Adrenal gland (tissue), 12 donors: Measurements from ENCODE around the gene SEC61A2. TPM values are rescaled to one million over a fixed set of nuclear protein-coding genes. Genes with fewer than 3 reads are reported as not detected.

Experiments used
- DNase-seq, 7 donors: peaks; one replicate each; pipeline ENCODE4 v3.0.0-alpha.2; 2019 to 2020
- H3K27ac ChIP-seq, 5 donors: fragments of 200-600 bp; sonication (generic) in 4 of 5; 1 replicate in 3 of 5; 2 replicates in 2 of 5; pipeline versions ENCODE4 v1.5.1 to v1.8.0; 2016 to 2020; ENCODE audit warnings: mild to moderate bottlenecking in 1 of 5
- H3K27me3 ChIP-seq: fragments of 200-600 bp; 2 replicates; pipeline ENCODE4 v1.8.0; 2021
- H3K36me3 ChIP-seq, 2 donors: fragments of 200-600 bp; replicated peaks in 1 of 2; 1 replicate in 1 of 2; 2 replicates in 1 of 2; pipeline versions ENCODE4 v1.5.1 to v1.8.0; 2018 to 2022
- H3K4me1 ChIP-seq, 2 donors: fragments of 200-600 bp; replicated peaks in 1 of 2; 1 replicate in 1 of 2; 2 replicates in 1 of 2; pipeline versions ENCODE4 v1.5.1 to v1.8.0; 2018 to 2021
- H3K4me3 ChIP-seq, 4 donors: fragments of 200-600 bp; sonication (generic) in 3 of 4; one replicate each; pipeline ENCODE4 v1.5.1; 2016 to 2018
- H3K9me3 ChIP-seq, 3 donors: fragments of 200-600 bp; sonication (generic) in 1 of 3; replicated peaks in 1 of 3; 1 replicate in 2 of 3; 2 replicates in 1 of 3; pipeline versions ENCODE4 v1.5.1 to v1.8.0; 2016 to 2021
- CTCF ChIP-seq, 6 experiments: fragments of 450-650 bp in 4 of 6; fragments of 200-600 bp in 2 of 6; sonication (generic) in 1 of 6; IDR thresholded peaks; 1 replicate in 5 of 6; 2 replicates in 1 of 6; pipeline versions ENCODE4 v1.5.1 to v1.8.0; 2016 to 2021; ENCODE audit warnings: antibody characterized with exemption in 6 of 6, mild to moderate bottlenecking in 2 of 6, moderate library complexity in 1 of 6
- POLR2A ChIP-seq, 2 donors: fragments of 450-650 bp; IDR thresholded peaks; one replicate each; pipeline ENCODE4 v1.6.1; 2017; ENCODE audit warnings: antibody characterized with exemption in 2 of 2, mild to moderate bottlenecking in 2 of 2, moderate library complexity in 1 of 2
- WGBS, 4 donors: extraction: QIAGEN DNeasy Blood & Tissue Kit in 2 of 4; methylation state at CpG; one replicate each; pipeline versions ENCODE4 v1.1.5 to v1.1.7; 2013 to 2017; 5-methylcytosine and 5-hydroxymethylcytosine counted together
- intact Hi-C, 2 donors: fragments of 100-400 bp; cut with DNase I; formaldehyde crosslinking; loops; one replicate each; pipeline versions ENCODE4 v1.14.1 to v1.15.0; 2022 to 2023
- polyA plus RNA-seq, 3 donors: library from polyadenylated mRNA; stranded (reverse); fragments of 200-250 nt in 2 of 3; fragments of 350-450 nt in 1 of 3; fragmentation: Illumina TruSeq in 1 of 3; extraction: RNeasy Lipid Tissue Mini Kit (QIAGEN cat#74804) in 1 of 3; gene quantifications; one replicate each; pipeline ENCODE4 v1.2.3, GENCODE V29; 2013 to 2014
- total RNA-seq, 9 donors: library from RNA; depleted of rRNA in 4 of 9; stranded (reverse); fragments of >200 nt in 4 of 9; fragments of 120-200 nt in 1 of 9; fragmentation: NEBNext Ultra II Directional in 1 of 9; extraction: Animal tissue kit (Norgen Biotek cat#: 25700) in 1 of 9; gene quantifications; one replicate each; pipeline versions ENCODE4 v1.1.0 to v1.2.4, GENCODE V29; 2013 to 2023
- donor health status: healthy with polysubstance abuse.
- donor health status: Bipolar disorder and iron deficiency.
- donor health status: DM: yes; HTN: yes; CAD: no.
- donor health status: DM: no; HTN: no; CAD: no.
- donor health status: DM: no; HTN: no; CAD: no.
- donor health status: DM: yes; HTN: yes; CAD: no.

The SEC61A2 gene
- total and polyA plus RNA-seq, 12 donors: 1.3 to 8.4 (median 5.5) TPM

- Histone ChIP-seq H3K27me3 (no peaks in the 10 kb centered on the region), H3K4me1 (peaks cover 9 to 22% of the 10 kb centered on the region in 2 donors), H3K9me3 (no peaks in the 10 kb centered on the region), H3K27ac (no peak overlapping the region), H3K36me3 (no peaks in the 10 kb centered on the region), H3K4me3 (no peak overlapping the region)
- TF ChIP-seq CTCF (IDR thresholded peaks at IDR 0.05) (no peak), POLR2A (IDR thresholded peaks at IDR 0.05) (no peak)
- no peak for DNase-seq
- WGBS, 4 donors: 54 to 76% (median 61%) methylated on average over 3 of the region's 3 CpGs
- intact Hi-C loops: no loop called here
Observed at GRCh38 chr10:12191715-12192114, 62.2 kb downstream of the SEC61A2 start.

GRCh38 chr10:12193193-12193592 lies 63.7 kb downstream of the SEC61A2 start:
- H3K27me3 ChIP-seq: no peaks in the 10 kb centered on the region

GRCh38 chr10:12194752-12195271 lies 65.3 kb downstream of the SEC61A2 start:
- TF ChIP-seq POLR2A (IDR thresholded peaks at IDR 0.05) (no peak), CTCF (IDR thresholded peaks at IDR 0.05) (no peak)
- 3 to 7% (median 4%) methylated on average over 27 of the region's 27 CpGs for WGBS, 4 donors
- peak overlapping the region; percentile 44 to 97 (median 84) for H3K4me3 ChIP-seq
- intact Hi-C loops: no loop called here
- no peaks in the 10 kb centered on the region for H3K36me3 ChIP-seq
- H3K4me1 ChIP-seq: peaks cover 14 to 39% of the 10 kb centered on the region in 2 donors
- no peaks in the 10 kb centered on the region for H3K9me3 ChIP-seq
- DNase-seq: peak; percentile 26 to 72 (median 52)
- H3K27ac ChIP-seq: peak overlapping the region; percentile 78 to 94 (median 87)
- H3K27me3 ChIP-seq: no peaks in the 10 kb centered on the region

More at GRCh38 chr10:12193193-12193592, 63.7 kb downstream of the SEC61A2 start:
- no peak overlapping the region for H3K4me3 ChIP-seq
- TF ChIP-seq CTCF (IDR thresholded peaks at IDR 0.05): no peak
- TF ChIP-seq POLR2A (IDR thresholded peaks at IDR 0.05): no peak
- intact Hi-C loops: no loop called here
- 87 to 92% (median 90%) methylated on average over 5 of the region's 5 CpGs for WGBS, 4 donors
- no peaks in the 10 kb centered on the region for H3K9me3 ChIP-seq
- no peak for DNase-seq
- H3K4me1 ChIP-seq: peaks cover 14 to 36% of the 10 kb centered on the region in 2 donors
- H3K36me3 ChIP-seq: no peaks in the 10 kb centered on the region
- H3K27ac ChIP-seq: no peak overlapping the region

- TF ChIP-seq POLR2A (IDR thresholded peaks at IDR 0.05) (no peak), CTCF (IDR thresholded peaks at IDR 0.05) (no peak)
- no peak for DNase-seq
- H3K27me3 ChIP-seq: no peaks in the 10 kb centered on the region
- intact Hi-C loops: no loop called here
- peaks cover 0 to under 1% of the 10 kb centered on the region in 2 donors for H3K36me3 ChIP-seq
- 0 to 1% (median 0%) methylated on average over 12 of the region's 12 CpGs for WGBS, 4 donors
- H3K27ac ChIP-seq: peak overlapping the region; percentile 78 to 94 (median 87)
- peak overlapping the region; percentile 44 to 97 (median 84) for H3K4me3 ChIP-seq
- H3K9me3 ChIP-seq: no peaks in the 10 kb centered on the region
- H3K4me1 ChIP-seq: peaks cover 14 to 39% of the 10 kb centered on the region in 2 donors
Observed at GRCh38 chr10:12195281-12195602, 65.8 kb downstream of the SEC61A2 start.
